B cell (primary cell): ENCODE measurements around the gene CCDC88C. TPM values are rescaled to one million over a fixed set of nuclear protein-coding genes. Genes with fewer than 3 reads are reported as not detected.

Experiments
- ATAC-seq: fragments of 200-7000 bp; cut with Tn5 transposase; one replicate; pipeline ENCODE4 v1.10.0; 2021; ENCODE audit warnings: low read depth, mild to moderate bottlenecking, moderate number of reproducible peaks, moderate library complexity
- CTCF ChIA-PET: fragments of 350-600 bp; sonication (Branson Sonifier 250); formaldehyde crosslinking; loops from one replicate; lab custom pipeline; 2021; ENCODE audit warnings: antibody characterized with exemption, inconsistent platforms; lab: Charles Lee
- POLR2A ChIA-PET: fragments of 350-600 bp; sonication (Branson Sonifier 250); formaldehyde crosslinking; loops from one replicate; lab custom pipeline; 2021; ENCODE audit warnings: antibody characterized with exemption; lab: Charles Lee
- DNase-seq: peaks from one replicate; pipeline ENCODE4 v3.0.0; 2013
- H2AFZ ChIP-seq: 2 replicates; pipeline ENCODE4 v1.6.1; 2012; ENCODE audit warnings: mild to moderate bottlenecking, low read depth, low read length; ENCODE audit not compliant: insufficient read depth, poor library complexity, severe bottlenecking
- H3K27ac ChIP-seq, 2 donors: 1 replicate in 1 of 2; 2 replicates in 1 of 2; pipeline ENCODE4 v1.5.1; 2012 to 2013; ENCODE audit warnings: low read length in 2 of 2, mild to moderate bottlenecking in 2 of 2, moderate library complexity in 1 of 2
- H3K27me3 ChIP-seq, 4 experiments: fragments of 200-600 bp in 1 of 4; sonication (generic) in 1 of 4; replicated peaks in 1 of 4; 1 replicate in 2 of 4; 2 replicates in 2 of 4; pipeline versions ENCODE4 v1.6.1 to v1.7.0; 2013 to 2016; ENCODE audit warnings: low read length in 3 of 4, mild to moderate bottlenecking in 2 of 4, mixed read lengths in 1 of 4, moderate library complexity in 1 of 4; ENCODE audit not compliant: insufficient read depth in 4 of 4, control insufficient read depth in 3 of 4; ENCODE audit errors: control extremely low read depth in 1 of 4
- H3K36me3 ChIP-seq, 2 experiments: replicated peaks in 1 of 2; 1 replicate in 1 of 2; 2 replicates in 1 of 2; pipeline versions ENCODE4 v1.6.1 to v1.7.1; 2013; ENCODE audit warnings: low read length in 1 of 2; ENCODE audit not compliant: insufficient read depth in 2 of 2, control insufficient read depth in 1 of 2; ENCODE audit errors: control extremely low read depth in 1 of 2, extremely low read depth in 1 of 2
- H3K4me1 ChIP-seq, 2 donors: fragments of 200-600 bp in 1 of 2; sonication (generic) in 1 of 2; 1 replicate in 1 of 2; 2 replicates in 1 of 2; pipeline versions ENCODE4 v1.5.1 to v1.6.1; 2013 to 2017; ENCODE audit warnings: low read length in 2 of 2; ENCODE audit not compliant: control insufficient read depth in 2 of 2, insufficient read depth in 2 of 2
- H3K4me2 ChIP-seq: replicated peaks from 2 replicates; pipeline ENCODE3; 2012; ENCODE audit warnings: mild to moderate bottlenecking, low read depth, low read length; ENCODE audit not compliant: poor library complexity, severe bottlenecking
- H3K4me3 ChIP-seq, 5 experiments: fragments of 200-600 bp in 1 of 5; sonication (generic) in 1 of 5; 1 replicate in 3 of 5; 2 replicates in 2 of 5; pipeline versions ENCODE4 v1.5.1 to v1.7.0; 2011 to 2016; ENCODE audit warnings: low read length in 4 of 5, mild to moderate bottlenecking in 4 of 5, low read depth in 2 of 5, control low read depth in 1 of 5, moderate library complexity in 1 of 5; ENCODE audit not compliant: insufficient read depth in 1 of 5; ENCODE audit errors: control extremely low read depth in 1 of 5, extremely low read depth in 1 of 5
- H3K79me2 ChIP-seq: fragments of 200-600 bp; sonication (generic); one replicate; pipeline ENCODE4 v1.6.0; 2016; ENCODE audit warnings: low read length; ENCODE audit not compliant: control insufficient read depth, insufficient read depth
- H3K9ac ChIP-seq: fragments of 200-600 bp; sonication (generic); 2 replicates; pipeline ENCODE4 v1.6.1; 2017; ENCODE audit warnings: mild to moderate bottlenecking, low read length, moderate library complexity
- H3K9me3 ChIP-seq, 3 donors: one replicate each; pipeline versions ENCODE4 v1.6.1 to v1.7.1; 2013; ENCODE audit warnings: low read length in 2 of 3; ENCODE audit not compliant: control insufficient read depth in 2 of 3, insufficient read depth in 1 of 3; ENCODE audit errors: control extremely low read depth in 1 of 3
- H4K20me1 ChIP-seq: 2 replicates; pipeline ENCODE4 v1.6.0; 2012; ENCODE audit warnings: mild to moderate bottlenecking, low read length; ENCODE audit not compliant: insufficient read depth, control insufficient read depth, poor library complexity, severe bottlenecking
- H3K27ac Mint-ChIP-seq: one replicate; pipeline ENCODE4 v1.8.0; 2021; ENCODE audit warnings: mixed read lengths
- H3K27me3 Mint-ChIP-seq: one replicate; pipeline ENCODE4 v1.8.0; 2021; ENCODE audit warnings: mixed read lengths
- H3K4me1 Mint-ChIP-seq: one replicate; pipeline ENCODE4 v1.8.0; 2021; ENCODE audit warnings: mixed read lengths
- H3K4me3 Mint-ChIP-seq: one replicate; pipeline ENCODE4 v1.8.0; 2021; ENCODE audit warnings: mixed read lengths
- H3K9me3 Mint-ChIP-seq: one replicate; pipeline ENCODE4 v1.8.0; 2022; ENCODE audit warnings: mixed read lengths; ENCODE audit not compliant: insufficient read depth
- CTCF ChIP-seq: fragments of 200-600 bp; IDR thresholded peaks from one replicate; pipeline ENCODE4 v1.8.0; 2022; ENCODE audit warnings: antibody characterized with exemption, mild to moderate bottlenecking
- EZH2 ChIP-seq: IDR thresholded peaks from 2 replicates; pipeline ENCODE4 v1.6.1; 2012; ENCODE audit warnings: borderline replicate concordance, low read depth, mild to moderate bottlenecking, moderate library complexity, low read length; ENCODE audit not compliant: insufficient read depth, poor library complexity, severe bottlenecking
- WGBS: methylation state at CpG from one replicate; pipeline ENCODE4 v1.1.5; 2013; ENCODE audit warnings: missing lambda C conversion rate; ENCODE audit not compliant: insufficient coverage; 5-methylcytosine and 5-hydroxymethylcytosine counted together
- intact Hi-C: fragments of 100-400 bp; cut with micrococcal nuclease; formaldehyde crosslinking; loops from one replicate; pipeline ENCODE4 v1.10.0; 2022
- polyA plus RNA-seq: library from polyadenylated mRNA; depleted of rRNA; stranded (reverse); fragments of >200 nt; gene quantifications from 2 replicates; pipeline ENCODE4 v1.2.3, GENCODE V29; 2012
- total RNA-seq, 2 donors: library from RNA; stranded (reverse); fragments of 120-200 nt in 1 of 2; gene quantifications; 1 replicate in 1 of 2; 2 replicates in 1 of 2; pipeline versions ENCODE4 v1.2.3 to v1.2.4, GENCODE V29; 2013 to 2022

CCDC88C gene
- total and polyA plus RNA-seq, 2 donors (not counting 1 experiment from before 2014, with no cell fraction given) = 98.7 to 181 TPM

GRCh38 chr14:91399868-91400640 lies 17.6 kb downstream of the CCDC88C start:
- whole genome bisulfite sequencing = 19% methylated on average over 14 of the region's 20 CpGs
- Histone ChIP-seq H3K9me3 (no peaks in the 10 kb centered on the region), H3K27me3 (no peaks in the 10 kb centered on the region), H3K9ac (peak overlapping the region; percentile 79), H3K79me2 (peaks cover 98% of the 10 kb centered on the region), H3K4me2 (peak overlapping the region; percentile 96), H4K20me1 (peaks cover 88% of the 10 kb centered on the region), H2AFZ (peak overlapping the region; percentile 47), H3K27ac (peak overlapping the region; percentile 67 to 81), H3K4me1 (peaks cover 84% of the 10 kb centered on the region in 2 donors), H3K4me3 (peak overlapping the region; percentile 24 to 96 (median 63)), H3K36me3 (peaks cover 0 to 15% of the 10 kb centered on the region in 2 experiments)
- intact Hi-C loops = loop anchor here (1.0 kb wide), 1 partner anchor 16 kb away; no protein-coding TSS in a partner anchor
- ATAC-seq (peak; percentile 70), DNase-seq (peak; percentile 81)
- ChIA-PET CTCF (interaction anchor here (1.0 to 5.0 kb wide), 8 partner anchors 9 to 82 kb away, joined by 3 to 33 read pairs (median 8); partner anchors contain the start of gene CCDC88C), POLR2A (interaction anchor here (0.6 to 1.2 kb wide), 6 partner anchors 16 to 1289 kb away, joined by 3 to 9 read pairs (median 5); partner anchors contain the start of gene CCDC88C)
- Mint-ChIP-seq H3K27ac (peak overlapping the region; percentile 98), H3K9me3 (no peaks in the 10 kb centered on the region), H3K27me3 (no peaks in the 10 kb centered on the region), H3K4me1 (peaks cover 86% of the 10 kb centered on the region), H3K4me3 (peak overlapping the region; percentile 99)
- TF ChIP-seq CTCF = no peak
- TF ChIP-seq EZH2 = no peak

DNA sequence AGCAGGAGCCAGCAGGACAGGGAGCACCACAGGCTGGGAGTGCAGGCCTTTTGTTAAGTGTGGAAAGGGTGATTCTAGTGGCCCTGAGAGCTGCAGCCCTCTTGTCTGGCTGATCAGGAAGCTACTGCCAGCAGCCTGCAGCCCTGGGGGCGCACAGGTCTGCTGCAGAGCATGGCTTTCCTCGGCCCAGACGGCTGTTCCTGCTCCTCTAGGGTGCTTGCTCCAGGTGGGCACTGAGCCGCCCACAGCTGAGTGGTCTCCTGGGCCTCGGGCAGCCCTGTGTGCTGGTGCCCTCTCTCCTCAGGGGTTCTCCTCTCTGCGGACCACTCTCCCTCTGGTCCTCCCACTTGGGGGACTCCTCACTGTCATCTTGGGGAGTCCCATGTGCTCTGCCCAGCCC lies 18.9 kb downstream of the CCDC88C start:
- 51% methylated on average over 6 of the region's 6 CpGs for WGBS
- POLR2A ChIA-PET = interaction anchor here (1.3 to 1.7 kb wide), 4 partner anchors 17 to 27 kb away, joined by 3 to 11 read pairs (median 6); no protein-coding TSS in a partner anchor
- Histone ChIP-seq H3K4me2 (peak overlapping the region; percentile 96), H3K4me3 (no peak overlapping the region), H3K79me2 (peaks cover 98% of the 10 kb centered on the region), H3K27me3 (no peaks in the 10 kb centered on the region), H2AFZ (no peak overlapping the region), H4K20me1 (peaks cover 88% of the 10 kb centered on the region), H3K9ac (peak overlapping the region; percentile 79), H3K9me3 (no peaks in the 10 kb centered on the region), H3K27ac (peak overlapping the region; percentile 67 to 81), H3K4me1 (peaks cover 87 to 88% of the 10 kb centered on the region in 2 donors), H3K36me3 (peaks cover 0 to 14% of the 10 kb centered on the region in 2 experiments)
- ATAC-seq (no peak), DNase-seq (no peak)
- Mint-ChIP-seq H3K27me3 (no peaks in the 10 kb centered on the region), H3K9me3 (no peaks in the 10 kb centered on the region), H3K4me3 (peak overlapping the region; percentile 99), H3K4me1 (peaks cover 89% of the 10 kb centered on the region), H3K27ac (peak overlapping the region; percentile 98)
- TF ChIP-seq CTCF (no peak), EZH2 (no peak)
- intact Hi-C loops = no loop called here
- CTCF ChIA-PET = interaction anchor here (1.0 to 5.0 kb wide), 8 partner anchors 11 to 74 kb away, joined by 3 to 33 read pairs (median 4); partner anchors contain the start of gene CCDC88C
